HG02970 (cell line): Measurements from ENCODE around the gene PXYLP1.

ENCODE experiments used
- ATAC-seq: cut with Tn5 transposase; IDR thresholded peaks from one replicate; pipeline ENCODE4 v1.9.1; 2021; ENCODE audit warnings: mild to moderate bottlenecking, moderate library complexity, moderate number of reproducible peaks; ENCODE audit not compliant: unreplicated experiment, low FRiP score

PXYLP1 gene

GRCh38 chr3:141269961-141270360 is 38.3 kb downstream of the PXYLP1 start:
- no peak for ATAC-seq

GRCh38 chr3:141271279-141272030 is 39.8 kb downstream of the PXYLP1 start:
- ATAC-seq, result no peak

DNA sequence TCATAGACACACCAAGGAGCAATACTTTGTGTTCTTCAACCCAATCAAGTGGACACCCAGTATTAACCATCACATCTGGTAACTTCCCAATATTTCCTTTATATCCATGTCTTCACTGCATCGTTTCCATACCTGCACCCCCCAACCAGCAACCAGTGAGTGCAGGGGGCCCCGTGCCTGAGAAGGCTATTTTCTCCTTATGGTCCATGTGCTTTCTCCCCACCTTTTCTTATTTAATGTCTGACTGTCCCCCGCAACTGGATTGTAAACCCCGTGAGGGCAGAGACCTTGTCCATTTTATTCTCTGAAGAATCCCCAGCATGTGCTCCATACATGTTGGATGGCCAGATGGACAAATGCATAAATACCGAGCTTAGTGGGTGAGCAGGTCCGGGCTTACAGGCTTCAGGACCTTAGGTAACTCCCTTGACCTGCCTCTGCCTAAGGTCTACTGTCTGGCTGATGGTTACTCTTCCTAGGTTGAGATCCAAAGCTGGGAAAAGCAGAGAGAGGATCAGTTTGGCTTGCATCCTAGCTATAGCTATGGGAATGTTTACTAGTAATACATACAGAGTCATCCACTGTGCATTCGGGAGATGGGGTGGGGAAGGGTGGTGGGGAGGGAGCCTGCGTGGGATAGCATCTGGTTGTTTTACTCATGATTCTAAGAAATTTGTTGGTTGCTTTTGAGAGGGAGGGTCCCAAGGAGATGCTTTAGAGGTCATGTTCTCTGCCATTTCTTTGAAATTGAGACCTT is 41.5 kb downstream of the PXYLP1 start:
- no peak for ATAC-seq

- no peak for ATAC-seq
Measured at GRCh38 chr3:141273700-141274410, 42.2 kb downstream of the PXYLP1 start.

DNA sequence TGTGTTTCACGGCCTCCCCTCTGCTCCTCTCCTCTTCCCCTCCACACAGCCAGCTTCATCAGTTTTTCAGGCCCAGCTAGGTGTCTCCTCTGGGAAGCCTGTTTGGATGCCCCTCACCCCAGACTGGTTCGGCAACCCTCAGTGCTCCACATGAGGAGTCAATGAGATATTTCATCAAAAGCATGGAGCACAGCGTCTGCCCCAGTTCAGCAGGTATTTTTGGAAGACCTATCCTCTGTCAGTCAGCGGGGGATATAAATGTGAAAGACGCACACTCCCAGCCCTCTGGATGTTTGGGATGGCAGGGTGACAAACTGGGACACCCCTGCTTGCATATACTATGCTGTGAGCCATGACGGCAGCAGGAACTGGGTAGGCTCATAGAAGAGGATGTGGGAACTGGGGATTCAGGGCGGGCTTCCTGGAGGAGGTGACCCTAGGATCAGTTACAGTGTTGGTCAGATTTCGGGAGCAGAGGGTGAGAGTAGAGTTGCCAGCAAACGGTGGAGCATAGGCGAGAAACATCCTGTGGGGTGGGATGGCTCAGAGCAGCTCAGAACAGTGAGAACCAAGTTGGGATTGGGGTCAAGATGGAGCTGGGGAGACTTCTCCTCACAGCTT is 42.9 kb downstream of the PXYLP1 start:
- no peak for ATAC-seq

GRCh38 chr3:141275032-141275422 is 43.4 kb downstream of the PXYLP1 start:
- ATAC-seq, result no peak

- no peak for ATAC-seq
Measured at GRCh38 chr3:141275511-141275910, 43.9 kb downstream of the PXYLP1 start.

DNA sequence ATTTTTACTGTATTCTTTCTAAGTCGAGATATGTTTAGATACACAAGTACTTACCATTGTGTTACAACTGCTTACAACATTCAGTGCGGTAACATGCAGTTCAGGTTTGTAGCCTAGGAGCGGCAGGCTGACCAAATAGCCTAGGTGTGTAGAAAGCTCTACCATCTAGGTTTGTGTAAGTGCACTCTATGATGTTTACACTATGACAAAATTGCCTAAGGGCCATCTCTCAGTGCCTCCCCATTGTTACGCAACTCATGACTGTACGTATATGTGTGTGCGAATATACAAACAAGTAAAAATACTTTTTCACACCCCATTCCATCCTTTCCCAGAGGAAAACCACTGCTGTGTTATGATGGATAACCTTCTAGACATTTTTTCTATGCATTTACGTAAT is 44.3 kb downstream of the PXYLP1 start:
- no peak for ATAC-seq

GRCh38 chr3:141276398-141276797 is 44.8 kb downstream of the PXYLP1 start:
- ATAC-seq, result no peak

DNA sequence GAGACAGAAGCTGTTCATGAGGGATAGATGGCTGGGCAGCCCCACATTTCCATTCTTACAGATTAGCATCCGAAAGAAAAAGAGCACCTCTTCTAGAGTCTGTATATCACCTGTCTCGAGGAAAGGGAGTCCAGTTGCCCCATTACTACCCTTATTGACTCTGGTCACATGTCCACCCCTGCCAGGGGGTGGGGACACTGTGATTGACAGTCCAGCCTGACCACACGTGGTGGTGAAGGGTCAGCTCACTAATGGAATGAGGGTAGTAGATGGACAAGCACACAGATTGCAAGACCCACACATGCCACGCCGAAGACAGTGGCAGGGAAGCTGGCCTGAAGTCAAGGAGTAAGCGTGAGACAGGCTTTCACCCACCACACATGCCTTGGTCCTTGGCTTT is 45.8 kb downstream of the PXYLP1 start:
- no peak for ATAC-seq

- ATAC-seq, result no peak
Measured at GRCh38 chr3:141278196-141279076, 46.8 kb downstream of the PXYLP1 start.

GRCh38 chr3:141279077-141279967 is 47.7 kb downstream of the PXYLP1 start:
- ATAC-seq, result no peak

DNA sequence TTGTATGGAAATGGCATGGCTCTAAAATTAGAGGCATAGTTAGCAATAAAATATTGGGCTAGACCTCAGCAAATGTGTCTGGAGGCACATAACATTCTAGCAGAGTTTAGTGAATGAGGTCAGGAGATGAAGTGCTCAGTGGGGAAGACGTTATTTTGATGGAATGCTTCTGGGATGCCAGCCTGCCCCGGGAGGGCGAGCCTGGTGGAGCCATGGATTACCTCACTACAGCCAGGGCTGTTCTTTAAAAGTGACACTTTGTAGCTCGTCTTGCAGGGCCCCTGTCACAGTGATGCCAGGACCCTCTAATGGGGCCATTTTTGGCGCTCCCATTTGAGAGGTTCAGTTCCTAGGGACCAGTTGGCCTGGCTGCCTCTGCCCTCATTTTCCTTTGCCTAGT is 48.5 kb downstream of the PXYLP1 start:
- no peak for ATAC-seq

GRCh38 chr3:141280690-141281089 is 49.1 kb downstream of the PXYLP1 start:
- no peak for ATAC-seq

GRCh38 chr3:141285570-141285969 is 53.9 kb downstream of the PXYLP1 start:
- ATAC-seq, result no peak

DNA sequence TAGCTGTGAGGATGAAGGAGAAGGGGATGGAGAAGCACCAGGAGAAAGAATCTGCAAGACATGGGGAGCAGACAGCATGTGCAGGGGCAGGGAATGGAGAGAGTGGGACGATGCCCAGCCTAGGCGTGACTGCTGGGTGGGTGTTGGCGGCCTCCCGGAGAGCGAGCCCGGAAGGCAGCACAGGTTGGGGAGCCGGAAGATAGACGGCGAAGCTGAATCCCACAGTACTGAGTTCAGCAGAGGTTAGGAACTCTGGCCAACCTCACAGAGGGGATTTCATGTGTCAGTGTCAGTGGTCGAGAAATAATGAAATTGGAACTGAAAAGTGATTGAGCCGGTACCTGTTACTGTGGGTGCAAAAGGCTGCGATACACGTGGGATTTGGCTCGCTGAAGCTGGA is 55.2 kb downstream of the PXYLP1 start:
- ATAC-seq, result no peak

DNA sequence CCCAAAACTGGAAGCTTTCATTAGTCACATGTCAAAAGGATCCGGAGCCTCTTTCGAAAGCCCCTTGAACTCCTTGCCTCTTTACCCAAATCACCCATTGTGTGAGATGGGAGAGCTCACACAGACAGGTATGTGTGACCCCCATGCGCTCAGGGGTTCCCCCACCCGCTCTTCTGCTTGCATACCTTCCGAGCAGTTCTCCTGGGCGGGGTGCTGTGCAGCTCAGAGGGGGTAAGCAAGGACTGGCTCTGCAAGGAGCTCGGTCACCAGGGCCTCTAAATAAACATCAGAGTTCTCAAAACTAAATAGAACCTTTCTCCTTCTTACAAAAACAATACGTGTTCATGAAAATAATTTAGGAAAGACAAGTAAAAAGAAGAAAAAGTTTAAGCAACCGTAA is 55.7 kb downstream of the PXYLP1 start:
- ATAC-seq, result no peak

- no peak for ATAC-seq
Measured at GRCh38 chr3:141288336-141288990, 56.8 kb downstream of the PXYLP1 start.
